ENCODE results near the gene MTFR1L.

The MTFR1L gene

DNA sequence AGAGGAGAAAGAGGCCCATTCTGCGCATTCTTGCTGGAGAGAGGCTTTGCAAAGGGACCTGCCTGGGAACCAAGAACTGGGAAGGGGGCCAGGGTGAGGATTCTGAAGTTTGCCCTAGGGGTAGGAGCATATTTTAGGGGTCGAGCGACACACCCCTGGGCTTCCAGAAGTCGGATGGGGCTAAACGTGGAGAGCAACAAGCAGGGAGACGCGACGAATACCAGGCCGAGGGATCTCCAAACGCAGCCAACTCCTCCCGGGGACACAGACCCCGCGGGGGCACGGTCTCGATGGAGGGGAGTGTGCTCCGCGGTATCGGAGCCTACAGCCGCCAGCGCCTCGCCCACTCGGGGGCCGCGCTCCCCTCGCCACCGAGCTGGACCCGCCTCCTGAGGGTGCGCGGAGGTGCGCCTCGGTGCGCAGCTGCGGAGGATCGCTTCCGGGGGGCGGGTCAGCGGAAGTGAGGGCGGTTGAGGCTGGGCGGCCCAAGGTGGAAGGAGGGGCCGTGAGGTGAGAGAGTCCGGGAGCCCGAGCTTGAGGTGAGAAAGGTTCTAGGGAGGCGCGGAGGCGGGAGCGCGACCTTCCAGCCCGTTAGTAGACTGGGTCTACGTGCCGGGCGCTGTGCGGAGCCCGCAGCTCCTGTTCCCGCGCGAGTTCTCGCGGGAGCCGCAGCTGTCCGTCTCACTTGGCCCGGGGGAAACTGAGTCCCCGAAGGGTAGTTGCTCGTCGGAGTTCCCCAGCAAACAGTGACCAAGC lies at the start of gene MTFR1L:
Gene MTFR1L, plus strand, starts transcription at position 464 of the 756 bp plus-strand sequence. CDS start 3,151 bp downstream, outside the sequence.
- peak; percentile 91 for DNase-seq (ENCODE audit: low read depth)

DNA sequence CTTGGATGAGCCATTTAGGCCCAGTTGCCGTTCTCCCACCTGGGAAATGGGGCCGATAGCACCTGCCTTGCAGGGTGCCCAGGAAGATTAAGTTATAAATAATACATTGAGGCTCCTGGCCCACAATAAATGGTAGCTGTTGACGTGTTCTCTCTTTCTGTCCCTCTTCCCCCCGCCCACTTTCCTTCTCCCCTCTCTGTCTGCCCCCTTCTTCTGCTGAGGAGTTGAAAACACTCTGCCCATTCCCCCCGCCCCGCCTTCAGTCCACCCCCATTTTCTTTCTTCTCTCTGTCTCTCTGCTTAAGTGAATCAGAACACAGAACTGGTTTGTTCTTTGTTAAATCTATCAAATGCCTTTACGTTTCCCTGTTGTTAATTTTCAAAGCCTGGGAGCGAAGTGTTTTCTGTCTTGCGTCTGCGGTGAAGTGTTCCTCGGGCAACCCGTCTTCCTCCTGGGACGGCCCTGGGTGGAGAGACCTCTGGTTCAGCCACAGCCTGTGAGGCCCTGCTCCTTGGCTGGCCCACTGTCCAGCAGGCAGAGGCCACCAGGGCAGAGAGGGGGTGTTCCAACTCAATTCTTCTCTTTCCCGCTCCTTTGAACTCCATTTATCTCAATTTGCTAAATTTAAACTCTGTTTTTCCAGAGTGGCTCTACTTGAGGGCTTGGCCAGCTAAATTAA lies 49.1 kb upstream of the MTFR1L start:
- no peak for DNase-seq (ENCODE audit: low read depth)

DNA sequence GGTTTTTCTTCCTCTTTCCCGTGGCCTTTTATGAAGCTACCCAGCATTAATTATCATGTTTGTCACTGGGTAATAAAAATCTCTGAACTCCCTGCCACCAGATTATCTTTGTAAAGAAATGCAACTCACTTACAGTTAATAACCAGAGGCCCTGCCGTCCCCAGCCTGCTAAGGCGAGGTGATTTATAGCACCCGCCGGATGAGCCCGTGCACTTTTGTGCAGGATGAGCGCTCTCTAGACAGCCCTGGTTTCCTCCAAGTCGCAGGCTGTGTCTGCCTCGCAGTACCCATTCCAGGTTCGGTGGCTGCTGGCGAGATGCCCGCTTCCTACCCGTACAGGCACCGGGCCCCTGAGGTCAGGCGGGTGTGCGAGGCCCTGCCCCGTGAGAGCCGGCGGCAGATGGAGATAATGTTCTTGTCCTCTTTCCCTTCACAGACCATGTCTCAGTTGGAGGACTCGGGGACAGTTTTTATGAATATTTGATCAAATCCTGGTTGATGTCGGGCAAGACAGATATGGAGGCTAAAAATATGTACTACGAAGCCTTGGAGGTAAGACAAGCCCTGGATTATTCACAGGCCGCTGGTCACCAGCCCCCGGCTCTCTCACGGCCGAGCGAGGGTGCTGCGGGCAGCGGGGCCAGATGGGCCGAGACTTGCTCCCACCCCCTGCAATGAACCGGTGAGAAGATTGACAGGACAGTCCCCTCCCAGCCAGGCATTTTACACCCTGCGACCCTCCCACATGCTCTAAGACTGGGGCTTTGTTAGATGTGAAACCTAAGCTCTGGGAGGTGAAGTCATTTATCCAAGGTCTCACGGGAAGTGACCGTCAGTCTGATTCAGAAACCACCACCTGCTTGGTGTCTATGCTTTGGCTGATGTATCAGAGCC lies 48.3 kb upstream of the MTFR1L start:
- DNase-seq (ENCODE audit: low read depth), result no peak

DNA sequence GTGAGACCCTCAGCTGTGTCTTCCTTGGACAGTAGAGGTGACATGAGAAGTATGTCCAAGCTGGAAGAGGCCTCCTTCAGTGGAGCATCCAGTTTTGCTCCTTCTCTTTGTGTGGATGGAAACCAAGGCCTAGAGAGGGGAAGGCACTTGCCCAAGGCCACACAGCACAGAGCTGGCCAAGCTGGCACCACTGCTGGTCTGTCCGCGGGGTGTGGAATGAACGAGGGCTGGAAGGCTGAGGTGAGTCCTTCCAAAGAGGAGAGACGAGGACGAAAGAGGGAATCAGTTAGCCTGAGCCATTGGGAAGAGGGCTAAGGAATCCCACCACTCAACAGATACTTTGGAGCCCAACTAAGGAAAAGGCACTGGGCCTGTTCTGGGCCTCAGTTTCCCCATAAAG lies 47.6 kb upstream of the MTFR1L start:
- DNase-seq (ENCODE audit: low read depth), result no peak

DNA sequence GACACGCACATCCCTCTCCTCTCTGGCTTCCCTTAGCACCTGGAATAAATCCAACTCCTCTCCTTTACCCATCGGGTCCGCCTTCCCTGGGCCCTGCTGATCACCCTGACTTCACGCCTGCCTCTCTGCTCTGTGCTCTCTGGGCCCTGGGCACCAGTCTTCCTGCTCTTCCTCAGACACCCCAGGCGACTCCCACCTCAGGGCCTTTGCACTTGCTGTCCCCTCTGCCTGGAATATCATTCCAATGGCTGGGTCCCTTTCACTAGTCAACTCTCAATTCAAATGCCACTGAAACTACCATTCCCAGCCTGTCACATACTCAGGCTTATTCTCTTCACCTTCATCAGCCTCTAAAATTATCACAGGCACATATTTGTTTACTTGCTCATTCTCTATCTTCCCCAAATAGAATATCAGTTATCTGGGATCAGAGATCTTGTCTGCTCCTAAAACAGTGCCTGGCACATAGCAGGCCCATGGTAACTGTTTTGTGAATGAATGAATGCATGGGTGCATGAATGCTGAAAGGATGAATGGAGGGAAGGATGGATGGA lies 47.0 kb upstream of the MTFR1L start:
- no peak for DNase-seq (ENCODE audit: low read depth)

DNA sequence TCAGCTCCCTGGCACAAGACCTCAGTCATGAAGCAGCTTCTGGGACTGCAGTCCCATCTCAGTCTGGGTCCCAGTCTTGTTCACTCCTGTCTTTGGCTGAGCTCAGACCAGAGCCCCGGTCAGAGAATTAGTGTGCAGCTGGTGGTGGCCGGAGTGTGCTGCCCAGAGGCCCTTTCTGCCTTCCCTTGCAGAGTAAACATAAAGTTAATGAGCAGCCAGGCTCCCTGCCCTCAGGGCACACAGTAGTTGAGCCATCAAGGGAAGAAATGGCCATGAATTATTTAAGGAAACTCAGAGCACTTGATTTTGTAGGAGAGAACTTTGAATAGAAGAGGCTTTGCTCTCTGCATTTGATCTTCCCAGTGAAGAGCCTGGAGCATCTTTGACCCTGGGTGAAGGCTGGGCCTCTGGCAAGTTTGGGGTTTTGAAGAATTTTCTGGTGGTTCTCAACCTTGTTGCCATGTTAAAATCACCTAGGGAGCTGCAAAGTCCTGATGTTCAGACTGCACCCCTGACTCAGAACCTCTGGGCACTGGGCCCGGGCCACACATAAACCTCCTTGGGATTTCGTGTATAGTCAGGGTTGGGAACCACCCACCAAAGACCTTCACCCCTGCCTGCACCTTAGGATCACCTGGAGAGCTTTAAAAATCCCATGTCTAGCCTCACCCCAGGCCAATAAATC lies 46.2 kb upstream of the MTFR1L start:
- DNase-seq (ENCODE audit: low read depth), result no peak

DNA sequence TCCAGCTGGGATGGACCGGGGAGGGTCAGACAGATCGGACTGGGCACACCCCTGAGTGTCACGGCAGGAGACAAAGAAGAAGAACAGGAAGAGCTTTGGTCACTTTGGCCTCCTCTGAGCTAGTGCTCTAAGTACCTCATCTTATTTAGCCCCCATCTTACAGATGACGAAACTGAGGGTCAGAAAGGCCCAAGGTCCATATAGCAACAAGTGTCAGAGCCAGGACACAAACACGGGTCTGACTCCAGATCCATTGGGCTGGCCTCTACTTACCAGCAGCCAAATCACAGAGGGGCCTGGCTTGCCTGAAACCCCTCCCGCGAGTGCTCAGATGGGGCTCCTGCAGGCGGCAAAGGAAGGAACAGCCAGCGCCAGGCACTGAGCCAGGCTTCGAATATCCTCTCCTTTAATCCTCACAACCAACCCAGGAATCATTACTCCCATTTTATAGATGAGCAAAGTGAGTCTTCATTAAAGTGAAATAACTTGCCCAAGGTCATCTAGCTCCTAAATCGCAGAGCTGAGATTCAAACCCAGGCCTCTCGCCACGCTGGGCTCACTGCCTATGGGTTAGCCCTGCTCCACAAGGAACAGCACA lies 45.4 kb upstream of the MTFR1L start:
- DNase-seq (ENCODE audit: low read depth), result no peak

DNA sequence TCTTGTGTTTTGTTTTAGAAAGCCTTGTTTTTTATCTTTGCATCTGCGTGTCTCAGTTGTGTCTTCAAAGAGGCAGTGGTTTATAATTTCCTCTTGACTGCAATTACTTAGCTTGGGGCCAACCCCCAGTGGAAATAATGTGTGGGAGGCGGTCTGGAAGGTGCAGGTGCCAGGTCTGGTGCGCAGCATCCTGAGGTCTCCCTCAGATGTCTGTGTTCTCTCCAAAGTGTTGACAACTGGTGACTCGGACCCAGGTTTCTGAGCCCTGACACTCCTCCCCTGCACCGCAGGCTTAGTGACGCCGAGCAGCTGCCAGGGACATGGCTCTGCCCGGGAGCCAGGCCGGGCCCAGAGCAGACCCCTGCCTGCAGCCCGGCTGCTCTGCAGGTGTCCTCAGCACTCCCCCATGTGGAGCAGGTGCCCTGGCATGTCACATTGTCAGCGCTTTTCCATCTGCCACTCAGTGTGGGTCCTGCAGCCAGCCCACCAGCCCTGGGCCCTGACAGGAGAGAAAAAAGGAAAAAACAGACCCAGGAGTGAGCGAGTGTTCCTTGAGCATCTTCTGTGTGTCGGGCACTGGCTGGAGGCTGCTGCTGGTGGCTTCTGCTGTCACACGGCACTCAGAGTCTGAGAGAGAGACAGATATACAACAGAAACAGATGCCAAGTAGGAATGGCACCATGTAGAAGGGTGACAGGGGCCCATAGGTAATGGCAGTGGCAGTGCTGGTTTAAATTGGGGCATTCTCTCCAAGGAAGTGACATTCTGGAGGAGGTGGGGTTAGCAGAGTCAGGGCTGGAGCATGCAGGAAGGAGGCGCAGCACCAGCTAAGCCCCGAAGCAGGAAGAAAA lies 44.6 kb upstream of the MTFR1L start:
- peak; percentile 76 for DNase-seq (ENCODE audit: low read depth)

DNA sequence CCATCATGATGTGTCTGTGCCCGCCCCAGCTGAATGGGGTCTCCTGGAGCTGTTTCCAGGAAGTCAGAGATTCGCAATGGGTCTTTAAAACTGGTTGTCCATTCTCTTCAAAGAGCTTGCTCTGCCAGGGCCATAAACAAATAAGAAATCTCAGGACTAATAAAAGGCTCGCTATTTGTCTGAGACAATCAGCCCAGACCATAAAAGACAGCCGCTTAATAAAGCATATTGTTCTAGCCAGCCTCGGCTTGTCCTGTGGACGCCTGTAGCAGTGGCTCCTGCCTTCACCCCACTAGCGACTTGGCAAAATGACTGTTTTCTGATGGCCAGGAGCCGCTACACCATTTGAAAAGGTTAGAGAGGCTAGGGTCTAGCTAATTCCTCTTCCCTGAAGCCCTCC lies 40.4 kb upstream of the MTFR1L start:
- DNase-seq (ENCODE audit: low read depth), result no peak

DNA sequence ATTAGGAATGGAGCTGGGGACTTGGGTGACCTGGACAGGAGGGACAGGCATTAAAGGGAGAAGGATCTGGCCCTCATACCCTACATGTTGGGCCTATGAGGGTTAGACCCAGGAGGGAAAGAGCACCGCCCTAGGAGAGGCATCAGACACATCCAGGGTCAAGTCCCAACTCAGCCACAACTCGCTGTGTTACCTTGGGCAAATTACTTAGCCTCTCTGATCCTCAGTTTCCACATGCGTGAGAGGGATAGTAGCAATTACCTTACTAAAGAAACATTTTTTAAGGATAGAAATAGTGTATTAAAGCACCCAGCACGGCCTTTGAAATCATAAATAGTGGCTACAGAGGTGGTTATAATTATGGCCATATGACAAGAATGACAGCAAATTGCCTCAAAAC lies 39.9 kb upstream of the MTFR1L start:
- DNase-seq (ENCODE audit: low read depth), result no peak

DNA sequence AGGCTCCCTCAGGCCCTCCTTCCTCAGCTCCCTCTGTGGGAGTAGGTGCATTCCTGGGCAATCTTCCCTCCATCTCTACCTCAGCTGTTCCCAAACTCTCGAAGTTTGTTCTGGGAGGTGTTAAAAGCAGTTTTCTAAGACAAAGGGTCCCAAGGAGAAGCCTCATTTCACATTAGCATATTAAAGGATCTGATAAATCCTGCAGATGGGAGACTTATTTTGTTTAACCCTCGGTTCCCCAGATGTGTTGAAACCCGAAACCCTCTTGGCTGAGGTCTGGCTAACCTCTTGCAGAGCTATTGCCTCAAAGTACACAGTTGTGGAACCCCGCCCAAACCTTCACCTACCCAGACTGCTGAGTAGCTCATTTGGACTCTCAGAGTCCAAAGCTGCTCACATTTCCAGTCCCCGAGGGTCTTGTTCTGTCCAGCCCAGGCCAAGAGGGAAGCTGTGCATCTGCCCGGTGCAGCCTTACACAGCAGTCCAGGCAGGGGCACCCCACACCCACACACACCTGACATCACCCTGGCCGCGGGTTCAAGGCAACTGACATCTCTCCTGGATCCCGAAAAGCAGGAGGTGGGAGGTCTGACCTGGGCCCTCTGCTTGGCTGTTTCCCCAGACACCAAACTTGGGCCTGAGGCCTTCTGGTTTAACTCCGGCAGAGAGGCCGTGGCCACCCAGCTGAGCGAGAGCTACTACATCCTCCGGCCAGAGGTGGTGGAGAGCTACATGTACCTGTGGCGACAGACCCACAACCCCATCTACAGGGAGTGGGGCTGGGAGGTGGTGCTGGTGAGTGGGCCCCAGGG lies 39.2 kb upstream of the MTFR1L start:
- no peak for DNase-seq (ENCODE audit: low read depth)

DNA sequence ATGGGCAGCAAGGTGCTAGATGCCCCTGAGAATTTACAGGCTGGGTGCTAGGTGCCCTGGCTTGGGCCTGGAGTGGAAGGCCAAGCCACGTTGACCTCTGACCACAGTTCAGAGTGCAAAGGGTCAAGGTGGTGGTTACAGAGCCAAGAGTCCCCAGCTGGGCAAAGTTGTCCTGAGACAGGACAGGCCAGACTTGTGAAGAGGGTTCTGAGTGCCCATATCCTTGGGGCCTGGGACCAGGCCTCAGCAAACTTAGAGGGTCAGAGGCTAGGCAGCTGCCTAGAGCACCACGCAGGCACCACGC lies 38.7 kb upstream of the MTFR1L start:
- DNase-seq (ENCODE audit: low read depth), result no peak

DNA sequence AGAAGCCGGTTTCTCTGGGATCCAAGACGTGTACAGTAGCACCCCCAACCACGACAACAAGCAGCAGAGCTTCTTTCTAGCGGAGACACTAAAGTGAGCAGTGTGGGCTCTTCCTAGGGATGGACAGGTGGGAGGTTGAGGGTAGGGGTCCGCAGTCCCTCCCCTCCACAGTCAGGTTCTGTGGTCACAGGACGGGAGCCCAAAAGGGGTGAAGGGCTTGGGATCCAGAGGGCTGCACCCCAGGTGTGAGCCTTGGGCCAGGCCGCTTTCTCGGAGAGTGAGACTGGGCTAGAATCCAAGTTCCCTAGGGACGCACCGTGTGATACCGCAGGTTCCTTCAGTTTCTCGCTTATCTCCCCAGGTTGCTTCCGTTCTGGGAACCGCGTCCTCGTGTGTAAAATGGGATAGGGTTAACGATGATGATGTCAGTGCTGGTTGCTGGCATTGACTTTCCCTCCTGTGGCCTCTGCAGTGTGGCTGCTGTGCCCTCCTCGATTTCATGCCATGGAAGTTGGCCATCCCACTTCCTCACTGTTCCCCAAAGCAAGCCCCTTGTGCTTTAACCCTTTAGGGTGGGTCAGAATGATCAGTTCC lies 37.0 kb upstream of the MTFR1L start:
- DNase-seq (ENCODE audit: low read depth), result no peak

DNA sequence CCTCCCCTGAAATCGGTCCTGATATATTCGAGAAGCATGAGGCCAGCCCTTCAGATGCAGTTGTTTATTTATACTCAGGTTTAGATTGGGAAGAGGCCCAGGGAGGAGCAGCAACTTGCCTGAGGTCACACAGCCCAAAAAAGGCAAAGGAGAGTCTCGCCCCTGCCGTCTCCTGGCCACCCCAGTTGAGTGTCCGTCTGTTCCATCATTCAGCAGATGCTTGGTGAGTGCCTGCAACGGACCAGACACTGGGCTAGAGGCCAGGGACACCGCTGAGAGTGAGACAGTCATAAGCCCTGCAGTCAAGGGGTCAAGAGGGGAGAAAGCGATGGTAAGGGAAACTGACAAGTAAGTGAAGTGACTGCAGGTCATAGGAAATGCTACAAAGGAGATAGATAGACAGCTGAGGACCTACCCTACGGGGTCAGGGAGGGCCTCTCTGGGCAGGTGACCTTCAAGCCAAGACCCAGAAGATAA lies 35.1 kb upstream of the MTFR1L start:
- no peak for DNase-seq (ENCODE audit: low read depth)

DNA sequence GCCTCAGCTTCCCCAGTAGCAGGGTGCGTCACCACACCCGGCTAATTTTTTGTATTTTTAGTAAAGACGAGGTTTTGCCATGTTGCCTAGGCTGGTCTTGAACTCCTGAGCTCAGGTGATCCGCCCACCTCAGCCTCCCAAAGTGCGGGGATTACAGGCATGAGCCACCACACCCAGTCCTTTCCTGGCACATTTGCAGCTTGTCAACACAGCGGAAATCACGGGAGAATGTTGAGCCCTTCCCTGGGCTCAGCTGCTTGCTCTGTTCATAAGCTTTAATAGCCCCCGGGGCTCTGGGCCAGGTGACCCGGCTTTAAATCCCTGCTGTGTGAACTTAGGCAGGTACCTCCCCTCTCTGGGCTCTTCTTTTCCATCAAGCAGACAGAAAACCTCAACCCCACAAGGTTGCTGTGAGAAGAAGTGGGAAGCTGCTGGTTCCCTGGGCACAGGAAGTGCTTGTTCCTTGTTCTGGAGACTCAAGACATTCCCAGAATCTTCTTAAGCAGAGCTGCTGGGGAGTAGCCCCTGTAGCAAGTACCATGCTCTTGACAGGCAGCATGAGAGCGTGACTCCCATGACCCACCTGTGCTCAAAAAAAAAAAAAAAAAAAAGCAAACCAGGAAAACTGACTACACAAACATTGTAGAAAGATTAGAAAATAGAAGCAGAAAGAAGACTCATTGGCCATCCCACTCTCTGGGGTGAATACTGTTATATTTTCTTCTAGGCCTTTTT lies 34.3 kb upstream of the MTFR1L start:
- DNase-seq (ENCODE audit: low read depth), result no peak

DNA sequence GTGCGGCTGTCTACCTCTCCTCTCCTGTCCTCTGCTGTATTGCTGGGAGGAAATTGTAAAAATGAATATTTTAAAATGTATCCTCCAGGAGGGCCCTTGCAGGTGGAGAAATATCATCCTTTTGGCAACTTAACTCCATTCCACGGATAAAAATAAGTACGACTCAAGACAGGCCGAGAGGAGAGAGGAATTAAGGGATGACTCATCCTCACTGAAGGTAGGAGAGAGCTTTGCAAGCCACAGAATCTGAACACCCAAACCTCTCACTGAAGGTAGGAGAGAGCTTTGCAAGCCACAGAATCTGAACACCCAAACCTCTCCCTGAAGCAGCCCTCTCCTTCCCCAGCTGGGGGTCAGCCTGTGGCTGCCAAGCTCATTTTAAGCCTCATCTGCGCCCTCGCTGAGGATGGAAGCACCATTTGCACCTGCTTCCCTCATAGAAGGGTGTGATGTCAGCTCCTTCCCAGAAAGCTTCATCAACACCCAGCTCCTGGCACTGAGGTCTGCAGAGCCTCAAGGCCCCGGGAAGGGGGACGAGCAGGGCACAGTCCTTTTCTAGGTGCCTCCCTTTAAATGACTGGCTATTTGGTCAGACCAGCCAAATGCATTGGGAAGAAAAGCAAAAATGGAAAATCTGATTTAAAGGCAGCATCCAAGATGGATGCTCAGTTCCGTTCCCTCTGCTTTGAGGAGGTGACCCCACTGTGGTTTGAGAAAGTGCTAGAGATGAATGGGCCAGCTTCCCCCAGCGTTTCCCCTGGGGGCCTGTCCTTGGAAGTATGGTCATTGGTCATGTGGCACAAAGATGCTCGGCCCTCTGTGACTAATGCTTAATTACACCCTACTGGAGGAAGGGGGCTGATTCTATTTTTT lies 32.6 kb upstream of the MTFR1L start:
- DNase-seq (ENCODE audit: low read depth), result no peak

DNA sequence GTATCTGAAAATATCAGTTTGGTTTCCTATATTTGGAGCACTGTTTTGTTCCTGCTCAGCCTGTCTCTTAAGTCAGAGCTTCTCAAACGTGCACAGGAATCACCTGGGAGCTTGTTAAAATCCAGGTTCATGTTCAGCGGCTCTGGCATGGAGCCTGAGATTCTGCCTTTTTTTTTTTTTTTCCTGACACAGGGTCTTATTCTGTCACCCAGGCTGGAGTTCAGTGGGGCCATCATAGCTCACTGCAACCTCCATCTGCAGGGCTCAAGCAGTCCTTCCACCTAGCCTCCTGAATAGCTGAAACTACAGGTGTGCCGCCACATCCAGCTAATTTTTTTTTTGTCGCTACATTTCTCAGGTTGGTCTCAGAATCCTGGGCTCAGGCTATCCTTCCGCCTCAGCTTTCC lies 32.0 kb upstream of the MTFR1L start:
- DNase-seq (ENCODE audit: low read depth), result no peak

DNA sequence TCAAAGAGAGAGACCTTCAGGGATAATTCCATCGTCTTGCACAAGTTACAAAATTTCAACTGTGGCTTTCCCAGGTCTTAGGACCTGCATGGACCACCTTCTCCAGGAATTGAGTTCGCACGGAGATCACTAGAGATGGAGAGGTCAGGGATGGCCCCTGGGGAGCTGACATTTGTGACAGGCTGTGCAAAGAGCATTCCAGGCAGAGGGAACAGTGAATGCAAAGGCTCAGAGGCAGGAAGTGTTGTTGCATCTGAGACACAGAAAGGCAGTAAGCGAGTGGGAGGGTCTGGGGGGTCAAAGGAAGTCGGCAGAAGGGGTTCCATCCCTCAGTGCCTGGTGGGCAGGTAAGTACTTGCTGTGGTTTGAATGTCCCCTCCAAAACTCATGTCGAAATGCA lies 29.3 kb upstream of the MTFR1L start:
- no peak for DNase-seq (ENCODE audit: low read depth)

Measured in stimulated activated CD8-positive, alpha-beta memory T cell treated with anti-CD3 and anti-CD28 coated beads, Interleukin-12 subunit alpha, Interleukin-12 subunit beta, amount 100 ng/mL, for 1 hour (primary cell).